GM23338 (cell line): ENCODE results near the gene MED13L. TPM values are rescaled to one million over a fixed set of nuclear protein-coding genes. Genes with fewer than 3 reads are reported as not detected.

Source experiments
- ATAC-seq: fragments of 200-7000 bp; cut with Tn5 transposase; 3 replicates; pipeline ENCODE4 v1.9.1; 2020
- DNase-seq: peaks from one replicate; pipeline ENCODE4 v3.0.0-alpha.2; 2015; ENCODE audit warnings: low spot score
- H2AFZ ChIP-seq: fragments of 200-600 bp; sonication (generic); 2 replicates; pipeline ENCODE4 v1.8.0; 2016; ENCODE audit warnings: antibody characterized with exemption, mild to moderate bottlenecking, moderate library complexity
- H3F3A ChIP-seq: fragments of 200-600 bp; sonication (generic); replicated peaks from 2 replicates; pipeline ENCODE4 v1.8.0; 2017; ENCODE audit warnings: antibody characterized with exemption, mixed run types, low read depth
- H3K27ac ChIP-seq: fragments of 200-600 bp; sonication (generic); 2 replicates; pipeline ENCODE4 v1.6.1; 2016; ENCODE audit warnings: low read depth
- H3K27me3 ChIP-seq: fragments of 200-600 bp; sonication (generic); 2 replicates; pipeline ENCODE4 v1.8.0; 2016; ENCODE audit warnings: mild to moderate bottlenecking, mixed run types, moderate library complexity; ENCODE audit not compliant: insufficient read depth
- H3K36me3 ChIP-seq: fragments of 200-600 bp; sonication (generic); 2 replicates; pipeline ENCODE4 v1.8.0; 2016; ENCODE audit warnings: mild to moderate bottlenecking; ENCODE audit not compliant: insufficient read depth
- H3K4me1 ChIP-seq: fragments of 200-600 bp; sonication (generic); 2 replicates; pipeline ENCODE4 v1.8.0; 2016; ENCODE audit warnings: mild to moderate bottlenecking, moderate library complexity; ENCODE audit not compliant: insufficient read depth
- H3K4me2 ChIP-seq: fragments of 200-600 bp; sonication (generic); 2 replicates; pipeline ENCODE4 v1.7.1; 2017; ENCODE audit warnings: mixed run types
- H3K4me3 ChIP-seq: fragments of 200-600 bp; sonication (generic); 2 replicates; pipeline ENCODE4 v1.6.1; 2016; ENCODE audit warnings: mixed run types
- H3K79me2 ChIP-seq: fragments of 200-600 bp; sonication (generic); replicated peaks from 2 replicates; pipeline ENCODE4 v1.8.0; 2017; ENCODE audit warnings: mild to moderate bottlenecking; ENCODE audit not compliant: insufficient read depth
- H3K9me2 ChIP-seq: fragments of 200-600 bp; sonication (generic); 2 replicates; pipeline ENCODE4 v1.8.0; 2017; ENCODE audit not compliant: insufficient read depth
- H4K20me1 ChIP-seq: fragments of 200-600 bp; sonication (generic); replicated peaks from 2 replicates; pipeline ENCODE4 v1.8.0; 2017; ENCODE audit warnings: mild to moderate bottlenecking; ENCODE audit not compliant: insufficient read depth
- H3K27ac Mint-ChIP-seq: 2 replicates; pipeline ENCODE4 v1.8.0; 2020; ENCODE audit warnings: inconsistent platforms, mild to moderate bottlenecking, moderate library complexity, mixed read lengths
- H3K27me3 Mint-ChIP-seq: 3 replicates; pipeline ENCODE4 v1.8.0; 2022; ENCODE audit warnings: low read depth, mild to moderate bottlenecking, moderate library complexity, mixed read lengths, inconsistent platforms; ENCODE audit not compliant: insufficient read depth, poor library complexity
- H3K36me3 Mint-ChIP-seq: 3 replicates; pipeline ENCODE4 v1.8.0; 2021; ENCODE audit warnings: low read depth, mild to moderate bottlenecking, inconsistent platforms, moderate library complexity, mixed read lengths
- H3K4me1 Mint-ChIP-seq: 3 replicates; pipeline ENCODE4 v1.8.0; 2020; ENCODE audit warnings: mild to moderate bottlenecking, inconsistent platforms, mixed read lengths
- H3K4me3 Mint-ChIP-seq: 3 replicates; pipeline ENCODE4 v1.8.0; 2021; ENCODE audit warnings: moderate library complexity, mild to moderate bottlenecking, inconsistent platforms, mixed read lengths
- H3K9me3 Mint-ChIP-seq: 3 replicates; pipeline ENCODE4 v1.8.0; 2020; ENCODE audit warnings: moderate library complexity, mild to moderate bottlenecking, inconsistent platforms, mixed read lengths
- CTCF ChIP-seq, 2 experiments: fragments of 200-600 bp in 1 of 2; sonication (generic) in 1 of 2; conservative IDR thresholded peaks; 2 replicates each; pipeline versions ENCODE4 v1.5.1 to v1.6.1; 2016 to 2017; ENCODE audit warnings: antibody characterized with exemption in 2 of 2, low read depth in 2 of 2, mild to moderate bottlenecking in 2 of 2, moderate library complexity in 1 of 2
- EZH2phosphoT487 ChIP-seq: fragments of 200-600 bp; sonication (generic); IDR thresholded peaks from one replicate; pipeline ENCODE4 v1.8.1; 2018; ENCODE audit warnings: antibody characterized with exemption; ENCODE audit not compliant: unreplicated experiment
- JUNB ChIP-seq: IDR thresholded peaks from one replicate; pipeline ENCODE4 v1.6.1; 2016; ENCODE audit warnings: antibody characterized with exemption; ENCODE audit not compliant: unreplicated experiment
- NANOG ChIP-seq: IDR thresholded peaks from 2 replicates; pipeline ENCODE4 v1.6.1; 2016; ENCODE audit warnings: antibody characterized with exemption, borderline replicate concordance
- POLR2AphosphoS5 ChIP-seq: IDR thresholded peaks from 2 replicates; pipeline ENCODE4 v1.6.1; 2016; ENCODE audit warnings: antibody characterized with exemption, low read depth
- REST ChIP-seq: IDR thresholded peaks from one replicate; pipeline ENCODE4 v1.6.1; 2018; ENCODE audit warnings: antibody characterized with exemption; ENCODE audit not compliant: unreplicated experiment
- ZNF114 ChIP-seq: fragments of 250-450 bp; sonication (Bioruptor Pico); IDR thresholded peaks from 2 replicates; pipeline ENCODE4 v1.5.0; 2020; ENCODE audit warnings: mild to moderate bottlenecking, moderate library complexity
- ZNF331 ChIP-seq: fragments of 250-450 bp; sonication (Bioruptor Pico); IDR thresholded peaks from 2 replicates; pipeline ENCODE4 v1.5.0; 2020; ENCODE audit warnings: low read depth, mild to moderate bottlenecking, moderate library complexity
- ZNF462 ChIP-seq: fragments of 250-450 bp; sonication (Bioruptor Pico); IDR thresholded peaks from 2 replicates; pipeline ENCODE4 v1.5.0; 2020; ENCODE audit warnings: mild to moderate bottlenecking, moderate library complexity
- polyA plus RNA-seq: library from polyadenylated mRNA; unstranded; fragments of >200 nt; fragmentation: Nextera tagmentation; extraction: Ambion mirVana; gene quantifications from 2 replicates; pipeline ENCODE4 v1.2.1, GENCODE V29; 2016
- total RNA-seq: library from RNA; depleted of rRNA; stranded (reverse); fragments of >200 nt; shearing (Covaris generic); gene quantifications from 2 replicates; pipeline ENCODE4 v1.2.3, GENCODE V29; 2014

MED13L gene
- total and polyA plus RNA-seq, 2 experiments from 2014 or later: 20.9 to 73.6 TPM

GRCh38 chr12:115973968-115974724 lies 303.3 kb downstream of the MED13L start (continued):
- TF ChIP-seq CTCF (conservative IDR thresholded peaks at IDR 0.05; ENCODE audit: low read depth in 2 of 2) (no peak), NANOG (no peak), POLR2AphosphoS5 (no peak), JUNB (no peak), ZNF331 (CRISPR knock-in tag) (no peak), EZH2phosphoT487 (no peak), REST (no peak)

- DNase-seq (no peak), ATAC-seq (no peak)
- H3K36me3 ChIP-seq: peaks cover 11% of the 10 kb centered on the region; the same call in 1 of the 2 replicates
- no peaks in the 10 kb centered on the region for H3K27me3 ChIP-seq
- H3K9me3 Mint-ChIP-seq: no peaks in the 10 kb centered on the region
- H3K4me3 Mint-ChIP-seq: no peak overlapping the region
- H3K27me3 Mint-ChIP-seq: no peaks in the 10 kb centered on the region
- peaks cover 26% of the 10 kb centered on the region for H3K36me3 Mint-ChIP-seq
- H3K4me3 ChIP-seq: no peak overlapping the region
- TF ChIP-seq ZNF331 (CRISPR knock-in tag): no peak
- TF ChIP-seq ZNF114: no peak
- TF ChIP-seq ZNF462 (CRISPR knock-in tag): no peak
- TF ChIP-seq NANOG: no peak
- no peak for TF ChIP-seq EZH2phosphoT487
- H3K4me1 ChIP-seq: no peaks in the 10 kb centered on the region
- H3K9me2 ChIP-seq: no peaks in the 10 kb centered on the region
- peak overlapping the region; percentile 45; the same call in 1 of the 2 replicates for H3K27ac Mint-ChIP-seq
- H3K27ac ChIP-seq: no peak overlapping the region
- no peaks in the 10 kb centered on the region for H3K79me2 ChIP-seq
- H4K20me1 ChIP-seq: 0 out of 2 replicates have a peak, but pooled peaks cover 3% of the 10 kb centered on the region
- peaks cover 3% of the 10 kb centered on the region; the same call in 2 of the 3 replicates for H3K4me1 Mint-ChIP-seq
- H2AFZ ChIP-seq: no peak overlapping the region
- no peak overlapping the region for H3K4me2 ChIP-seq
- H3F3A ChIP-seq: no peaks in the 10 kb centered on the region
Observed at GRCh38 chr12:115973066-115973465, 304.4 kb downstream of the MED13L start.
